Mammary epithelial cell (primary cell): ENCODE data around the gene TWSG1.

Source experiments
- CTCF ChIP-seq, 2 donors: IDR thresholded peaks in 1 of 2; conservative IDR thresholded peaks in 1 of 2; 2 replicates each; pipeline ENCODE4 v1.5.1; 2011 to 2012; ENCODE audit warnings: inconsistent platforms in 2 of 2, low read length in 2 of 2, mild to moderate bottlenecking in 2 of 2, control low read depth in 1 of 2, low read depth in 1 of 2; ENCODE audit not compliant: insufficient read depth in 1 of 2; ENCODE audit errors: extremely low read depth in 1 of 2
- EZH2 ChIP-seq: IDR thresholded peaks from 2 replicates; pipeline ENCODE4 v1.6.1; 2012; ENCODE audit warnings: low read length, inconsistent platforms, borderline replicate concordance

GRCh38 chr18:9337873-9338272 is 3.3 kb downstream of the TWSG1 start:
- TF ChIP-seq CTCF (conservative IDR thresholded peaks at IDR 0.05 in 1 of 2, IDR thresholded peaks at IDR 0.05 in 1 of 2; ENCODE audit: extremely low read depth in 1 of 2, insufficient read depth in 1 of 2, low read depth in 1 of 2, low read length in 2 of 2): no peak
- TF ChIP-seq EZH2: no peak
